Trophoblast cell (in vitro differentiated cells and primary cell): ENCODE results near the gene ARHGAP25.

Experiments used
- DNase-seq, 2 donors: peaks; one replicate each; pipeline ENCODE4 v3.0.0-alpha.2; 2016
- H2AFZ ChIP-seq: 2 replicates; pipeline ENCODE4 v1.6.1; 2013; ENCODE audit warnings: low read length, moderate library complexity, mild to moderate bottlenecking; ENCODE audit not compliant: insufficient read depth, poor library complexity
- H2AK5ac ChIP-seq: 2 replicates; pipeline ENCODE4 v1.6.1; 2013; ENCODE audit warnings: mild to moderate bottlenecking, low read length
- H2BK120ac ChIP-seq: 2 replicates; pipeline ENCODE4 v1.6.1; 2013; ENCODE audit warnings: low read length, mild to moderate bottlenecking, moderate library complexity; ENCODE audit not compliant: insufficient read depth, poor library complexity
- H2BK12ac ChIP-seq: 2 replicates; pipeline ENCODE4 v1.6.1; 2013; ENCODE audit warnings: mild to moderate bottlenecking, low read length, moderate library complexity
- H2BK5ac ChIP-seq: 2 replicates; pipeline ENCODE4 v1.6.1; 2013; ENCODE audit warnings: low read length, low read depth, moderate library complexity, mild to moderate bottlenecking; ENCODE audit not compliant: poor library complexity
- H3K14ac ChIP-seq: 2 replicates; pipeline ENCODE4 v1.6.1; 2013; ENCODE audit warnings: mild to moderate bottlenecking, low read length
- H3K18ac ChIP-seq: 2 replicates; pipeline ENCODE4 v1.6.1; 2013; ENCODE audit warnings: mild to moderate bottlenecking, low read length
- H3K23ac ChIP-seq: 2 replicates; pipeline ENCODE4 v1.6.1; 2013; ENCODE audit warnings: low read length
- H3K27ac ChIP-seq: 2 replicates; pipeline ENCODE4 v1.5.1; 2013; ENCODE audit warnings: low read depth, mild to moderate bottlenecking, inconsistent platforms, low read length, moderate library complexity
- H3K27me3 ChIP-seq: 2 replicates; pipeline ENCODE4 v1.6.1; 2013; ENCODE audit warnings: inconsistent platforms, mild to moderate bottlenecking, low read length, moderate library complexity; ENCODE audit not compliant: insufficient read depth
- H3K36me3 ChIP-seq, 2 experiments: 1 replicate in 1 of 2; 2 replicates in 1 of 2; pipeline ENCODE4 v1.6.1; 2013; ENCODE audit warnings: low read length in 2 of 2, mild to moderate bottlenecking in 2 of 2, moderate library complexity in 1 of 2; ENCODE audit not compliant: insufficient read depth in 2 of 2, control insufficient read depth in 1 of 2
- H3K4ac ChIP-seq: 2 replicates; pipeline ENCODE4 v1.6.1; 2013; ENCODE audit warnings: low read depth, mild to moderate bottlenecking, low read length, moderate library complexity
- H3K4me1 ChIP-seq, 2 experiments: 1 replicate in 1 of 2; 2 replicates in 1 of 2; pipeline ENCODE4 v1.6.1; 2013; ENCODE audit warnings: low read length in 2 of 2, mild to moderate bottlenecking in 2 of 2, moderate library complexity in 1 of 2; ENCODE audit not compliant: insufficient read depth in 2 of 2, control insufficient read depth in 1 of 2
- H3K4me2 ChIP-seq: 2 replicates; pipeline ENCODE4 v1.6.1; 2013; ENCODE audit warnings: inconsistent platforms, mild to moderate bottlenecking, low read length, moderate library complexity
- H3K4me3 ChIP-seq: 2 replicates; pipeline ENCODE4 v1.5.1; 2013; ENCODE audit warnings: mild to moderate bottlenecking, low read depth, low read length, inconsistent platforms
- H3K79me1 ChIP-seq: one replicate; pipeline ENCODE4 v1.6.1; 2013; ENCODE audit warnings: low read length
- H3K79me2 ChIP-seq: 2 replicates; pipeline ENCODE4 v1.6.1; 2013; ENCODE audit warnings: low read length, mild to moderate bottlenecking; ENCODE audit not compliant: control insufficient read depth, insufficient read depth, poor library complexity
- H3K9ac ChIP-seq: 2 replicates; pipeline ENCODE4 v1.6.1; 2013; ENCODE audit warnings: mild to moderate bottlenecking, low read length
- H3K9me3 ChIP-seq: 2 replicates; pipeline ENCODE4 v1.6.1; 2013; ENCODE audit warnings: low read depth, mild to moderate bottlenecking, control low read depth, inconsistent platforms, low read length; ENCODE audit not compliant: insufficient read depth
- H4K12ac ChIP-seq: 2 replicates; pipeline ENCODE4 v1.6.1; 2013; ENCODE audit warnings: low read depth, mild to moderate bottlenecking, low read length, moderate library complexity
- H4K8ac ChIP-seq: 2 replicates; pipeline ENCODE4 v1.6.1; 2013; ENCODE audit warnings: low read depth, mild to moderate bottlenecking, low read length, moderate library complexity
- H4K91ac ChIP-seq: one replicate; pipeline ENCODE4 v1.6.1; 2013; ENCODE audit warnings: low read depth, mild to moderate bottlenecking, low read length, moderate library complexity
- WGBS: extraction: QIAGEN DNeasy Blood & Tissue Kit; methylation state at CpG from one replicate; pipeline ENCODE4 v1.1.7; 2013; ENCODE audit warnings: missing lambda C conversion rate; ENCODE audit not compliant: insufficient read length, insufficient coverage; ENCODE audit errors: extremely low coverage; 5-methylcytosine and 5-hydroxymethylcytosine counted together

Gene ARHGAP25

GRCh38 chr2:68695971-68696370, 38.6 kb upstream of the ARHGAP25 start:
- no peak overlapping the region for H4K91ac ChIP-seq
- H2AK5ac ChIP-seq: no peak overlapping the region
- no peak for DNase-seq
- no CpG with 5 or more reads among the region's 4 CpGs for WGBS
- H2AFZ ChIP-seq: no peak overlapping the region
- H4K8ac ChIP-seq: no peak overlapping the region
- H3K4me3 ChIP-seq: no peak overlapping the region
- no peaks in the 10 kb centered on the region for H3K4me1 ChIP-seq
- no peak overlapping the region for H2BK120ac ChIP-seq
- no peaks in the 10 kb centered on the region for H3K27me3 ChIP-seq
- no peak overlapping the region for H3K9ac ChIP-seq
- no peak overlapping the region for H4K12ac ChIP-seq
- no peaks in the 10 kb centered on the region for H3K36me3 ChIP-seq
- peaks cover 4% of the 10 kb centered on the region for H3K9me3 ChIP-seq
- H3K79me2 ChIP-seq: no peaks in the 10 kb centered on the region
- H3K79me1 ChIP-seq: no peaks in the 10 kb centered on the region
- H3K27ac ChIP-seq: no peak overlapping the region
- H3K4me2 ChIP-seq: no peak overlapping the region
- H2BK12ac ChIP-seq: no peak overlapping the region
- no peak overlapping the region for H3K23ac ChIP-seq
- H3K14ac ChIP-seq: no peak overlapping the region
- no peak overlapping the region for H2BK5ac ChIP-seq
- no peak overlapping the region for H3K18ac ChIP-seq
- H3K4ac ChIP-seq: no peak overlapping the region

- Histone ChIP-seq H3K14ac (no peak overlapping the region), H3K27ac (no peak overlapping the region), H3K23ac (no peak overlapping the region), H3K4me2 (no peak overlapping the region), H2AK5ac (no peak overlapping the region), H4K12ac (no peak overlapping the region), H3K27me3 (no peaks in the 10 kb centered on the region), H3K4ac (no peak overlapping the region), H2BK120ac (no peak overlapping the region), H2AFZ (no peak overlapping the region), H2BK5ac (no peak overlapping the region), H4K91ac (no peak overlapping the region), H3K4me3 (no peak overlapping the region), H3K9me3 (peaks cover 4% of the 10 kb centered on the region), H4K8ac (no peak overlapping the region), H3K79me2 (no peaks in the 10 kb centered on the region), H2BK12ac (no peak overlapping the region), H3K18ac (no peak overlapping the region), H3K9ac (no peak overlapping the region), H3K79me1 (no peaks in the 10 kb centered on the region), H3K4me1 (no peaks in the 10 kb centered on the region), H3K36me3 (no peaks in the 10 kb centered on the region)
- DNase-seq: no peak
- WGBS: no CpG with 5 or more reads among the region's 2 CpGs
Observed at GRCh38 chr2:68696554-68696953, 38.1 kb upstream of the ARHGAP25 start.

GRCh38 chr2:68698567-68699377, 35.8 kb upstream of the ARHGAP25 start:
- no peak overlapping the region for H3K27ac ChIP-seq
- no peaks in the 10 kb centered on the region for H3K4me1 ChIP-seq
- H2BK5ac ChIP-seq: no peak overlapping the region
- no peak overlapping the region for H3K4ac ChIP-seq
- peaks cover 4% of the 10 kb centered on the region for H3K9me3 ChIP-seq
- no peak for DNase-seq
- no peak overlapping the region for H2BK120ac ChIP-seq
- no peaks in the 10 kb centered on the region for H3K36me3 ChIP-seq
- no peak overlapping the region for H2BK12ac ChIP-seq
- no peak overlapping the region for H3K4me3 ChIP-seq
- no peak overlapping the region for H3K18ac ChIP-seq
- no peak overlapping the region for H2AK5ac ChIP-seq
- WGBS: no CpG with 5 or more reads among the region's 4 CpGs
- no peak overlapping the region for H2AFZ ChIP-seq
- H3K79me1 ChIP-seq: no peaks in the 10 kb centered on the region
- H3K9ac ChIP-seq: no peak overlapping the region
- no peak overlapping the region for H4K8ac ChIP-seq
- no peak overlapping the region for H3K14ac ChIP-seq
- H4K91ac ChIP-seq: no peak overlapping the region
- H4K12ac ChIP-seq: no peak overlapping the region
- no peak overlapping the region for H3K23ac ChIP-seq
- H3K79me2 ChIP-seq: no peaks in the 10 kb centered on the region
- no peaks in the 10 kb centered on the region for H3K27me3 ChIP-seq
- no peak overlapping the region for H3K4me2 ChIP-seq

GRCh38 chr2:68700560-68700959, 34.1 kb upstream of the ARHGAP25 start:
- H3K4me2 ChIP-seq: no peak overlapping the region

More at GRCh38 chr2:68700560-68700959, 34.1 kb upstream of the ARHGAP25 start:
- H3K27ac ChIP-seq: no peak overlapping the region
- no peak overlapping the region for H3K4me3 ChIP-seq
- no CpG with 5 or more reads among the region's 2 CpGs for WGBS
- H2BK12ac ChIP-seq: no peak overlapping the region
- H3K79me2 ChIP-seq: no peaks in the 10 kb centered on the region
- no peaks in the 10 kb centered on the region for H3K27me3 ChIP-seq
- no peak overlapping the region for H3K4ac ChIP-seq
- no peak overlapping the region for H2AK5ac ChIP-seq
- no peak overlapping the region for H3K18ac ChIP-seq
- no peaks in the 10 kb centered on the region for H3K36me3 ChIP-seq
- no peak for DNase-seq
- H3K9ac ChIP-seq: no peak overlapping the region
- H3K4me1 ChIP-seq: no peaks in the 10 kb centered on the region
- H3K9me3 ChIP-seq: peaks cover 4% of the 10 kb centered on the region
- no peak overlapping the region for H2BK5ac ChIP-seq
- no peaks in the 10 kb centered on the region for H3K79me1 ChIP-seq
- H2BK120ac ChIP-seq: no peak overlapping the region
- no peak overlapping the region for H4K8ac ChIP-seq
- no peak overlapping the region for H3K23ac ChIP-seq
- H4K12ac ChIP-seq: no peak overlapping the region
- H4K91ac ChIP-seq: no peak overlapping the region
- H2AFZ ChIP-seq: no peak overlapping the region
- H3K14ac ChIP-seq: no peak overlapping the region
